Inflammatory macrophage (primary cell): ENCODE results near the gene ANXA2.
"Not testable (repeated sequence)": the region's sequence is repeated elsewhere in the genome, so short reads cannot be mapped to it uniquely, and the experiment has no call there.

Source experiments
- DNase-seq, 2 donors: peaks; one replicate each; pipeline ENCODE4 v3.0.0-alpha.2; 2020 to 2022

Gene ANXA2

GRCh38 chr15:60408463-60408981 lies 10.7 kb upstream of the ANXA2 start:
- DNase-seq: peak; percentile 78 to 95

- peak; percentile 59 to 65 for DNase-seq
Observed at GRCh38 chr15:60407415-60407805, 9.6 kb upstream of the ANXA2 start.

- DNase-seq: no peak
Observed at GRCh38 chr15:60406513-60407414, 9.0 kb upstream of the ANXA2 start.

- no peak for DNase-seq
Observed at GRCh38 chr15:60405399-60405798, 7.6 kb upstream of the ANXA2 start.

- DNase-seq: not testable (repeated sequence)
Observed at GRCh38 chr15:60404351-60404750, 6.6 kb upstream of the ANXA2 start.

GRCh38 chr15:60400944-60401343 lies 3.2 kb upstream of the ANXA2 start:
- DNase-seq: no peak

GRCh38 chr15:60399931-60400330 lies 2.1 kb upstream of the ANXA2 start:
- DNase-seq: no peak

GRCh38 chr15:60399246-60399915 lies 1.6 kb upstream of the ANXA2 start:
- no peak for DNase-seq

GRCh38 chr15:60396958-60397771 lies 621 bp downstream of the ANXA2 start:
- peak; percentile 88 for DNase-seq

GRCh38 chr15:60396560-60396957 lies 1.2 kb downstream of the ANXA2 start:
- peak; percentile 39 to 43 for DNase-seq

- DNase-seq: peak; percentile 31 to 46
Observed at GRCh38 chr15:60396100-60396499, 1.7 kb downstream of the ANXA2 start.

- DNase-seq: peak in 1 of 2 donors; percentile 58
Observed at GRCh38 chr15:60395276-60396011, 2.3 kb downstream of the ANXA2 start.

- DNase-seq: peak; percentile 44 to 54
Observed at GRCh38 chr15:60394689-60395097, 3.1 kb downstream of the ANXA2 start.

GRCh38 chr15:60392986-60393790 lies 4.6 kb downstream of the ANXA2 start:
- DNase-seq: peak; percentile 93 to 97

GRCh38 chr15:60392601-60392985 lies 5.2 kb downstream of the ANXA2 start:
- DNase-seq: peak; percentile 62 to 65

- no peak for DNase-seq
Observed at GRCh38 chr15:60391722-60392315, 6.0 kb downstream of the ANXA2 start.

GRCh38 chr15:60390871-60391501 lies 6.8 kb downstream of the ANXA2 start:
- DNase-seq: peak; percentile 70 to 81

GRCh38 chr15:60390231-60390630 lies 7.6 kb downstream of the ANXA2 start:
- no peak for DNase-seq

GRCh38 chr15:60389261-60390077 lies 8.3 kb downstream of the ANXA2 start:
- DNase-seq: no peak
